Esophagus muscularis mucosa (tissue), 3 donors: Measurements from ENCODE around the gene UPK1B.

Source experiments
- POLR2AphosphoS5 ChIP-seq, 2 donors: sonication (generic); formaldehyde crosslinking; IDR thresholded peaks; one replicate each; pipeline ENCODE4 v1.6.1; 2017; ENCODE audit warnings: antibody characterized with exemption in 2 of 2
- TF ChIP-seq, protein P1 (sequence below), 3 experiments: fragments of 200-600 bp in 2 of 3; fragments of 450-650 bp in 1 of 3; sonication (generic) in 2 of 3; IDR thresholded peaks; one replicate each; pipeline ENCODE4 v1.5.1; 2017 to 2019; ENCODE audit warnings: antibody characterized with exemption in 3 of 3, mild to moderate bottlenecking in 2 of 3, moderate library complexity in 1 of 3

DNA sequence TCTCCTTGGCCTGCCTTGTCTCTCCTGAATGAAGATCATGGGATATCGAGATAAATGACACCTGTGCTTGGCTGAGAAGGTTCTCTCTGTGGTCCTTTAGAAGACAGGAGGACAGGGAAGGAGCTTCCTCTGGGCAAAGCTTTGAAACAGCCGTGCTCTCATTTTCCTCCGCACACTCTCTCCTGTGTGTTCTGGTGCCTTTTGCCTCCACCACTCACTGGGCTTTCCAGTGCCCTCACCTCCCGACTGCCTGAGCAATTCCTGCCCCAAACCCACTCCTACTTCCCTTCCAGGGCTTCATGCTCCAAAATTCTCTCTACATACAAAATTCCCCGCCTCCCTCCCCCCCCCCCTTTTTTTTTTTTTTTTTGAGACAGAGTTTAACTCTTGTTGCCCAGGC, 32.3 kb downstream of the UPK1B start:
- TF ChIP-seq, protein P1, sequence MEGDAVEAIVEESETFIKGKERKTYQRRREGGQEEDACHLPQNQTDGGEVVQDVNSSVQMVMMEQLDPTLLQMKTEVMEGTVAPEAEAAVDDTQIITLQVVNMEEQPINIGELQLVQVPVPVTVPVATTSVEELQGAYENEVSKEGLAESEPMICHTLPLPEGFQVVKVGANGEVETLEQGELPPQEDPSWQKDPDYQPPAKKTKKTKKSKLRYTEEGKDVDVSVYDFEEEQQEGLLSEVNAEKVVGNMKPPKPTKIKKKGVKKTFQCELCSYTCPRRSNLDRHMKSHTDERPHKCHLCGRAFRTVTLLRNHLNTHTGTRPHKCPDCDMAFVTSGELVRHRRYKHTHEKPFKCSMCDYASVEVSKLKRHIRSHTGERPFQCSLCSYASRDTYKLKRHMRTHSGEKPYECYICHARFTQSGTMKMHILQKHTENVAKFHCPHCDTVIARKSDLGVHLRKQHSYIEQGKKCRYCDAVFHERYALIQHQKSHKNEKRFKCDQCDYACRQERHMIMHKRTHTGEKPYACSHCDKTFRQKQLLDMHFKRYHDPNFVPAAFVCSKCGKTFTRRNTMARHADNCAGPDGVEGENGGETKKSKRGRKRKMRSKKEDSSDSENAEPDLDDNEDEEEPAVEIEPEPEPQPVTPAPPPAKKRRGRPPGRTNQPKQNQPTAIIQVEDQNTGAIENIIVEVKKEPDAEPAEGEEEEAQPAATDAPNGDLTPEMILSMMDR (IDR thresholded peaks at IDR 0.05) = no peak
- no peak for TF ChIP-seq POLR2AphosphoS5 (IDR thresholded peaks at IDR 0.05)
